ENCODE measurements around the gene KRT17.
"Not testable (repeated sequence)": the region's sequence is repeated elsewhere in the genome, so short reads cannot be mapped to it uniquely, and the experiment has no call there.

Gene KRT17

GRCh38 chr17:41653892-41654677 is 29.7 kb upstream of the KRT17 start:
- DNase-seq (ENCODE audit: low spot score), result no peak

- no peak for DNase-seq (ENCODE audit: low spot score)
Measured at GRCh38 chr17:41653421-41653820, 29.0 kb upstream of the KRT17 start.

- no peak for DNase-seq (ENCODE audit: low spot score)
Measured at GRCh38 chr17:41652461-41652970, 28.1 kb upstream of the KRT17 start.

GRCh38 chr17:41651625-41652460 is 27.5 kb upstream of the KRT17 start:
- DNase-seq (ENCODE audit: low spot score), result peak; percentile 79

- DNase-seq (ENCODE audit: low spot score), result no peak
Measured at GRCh38 chr17:41650794-41651624, 26.6 kb upstream of the KRT17 start.

- no peak for DNase-seq (ENCODE audit: low spot score)
Measured at GRCh38 chr17:41649923-41650519, 25.6 kb upstream of the KRT17 start.

- peak; percentile 91 for DNase-seq (ENCODE audit: low spot score)
Measured at GRCh38 chr17:41648411-41649195, 24.2 kb upstream of the KRT17 start.

- DNase-seq (ENCODE audit: low spot score), result peak; percentile 88
Measured at GRCh38 chr17:41647940-41648410, 23.6 kb upstream of the KRT17 start.

GRCh38 chr17:41647038-41647813 is 22.9 kb upstream of the KRT17 start:
- DNase-seq (ENCODE audit: low spot score), result no peak

GRCh38 chr17:41642252-41643156 is 18.1 kb upstream of the KRT17 start:
- no peak for DNase-seq (ENCODE audit: low spot score)

GRCh38 chr17:41640596-41640995 is 16.2 kb upstream of the KRT17 start:
- DNase-seq (ENCODE audit: low spot score), result not testable (repeated sequence)

- no peak for DNase-seq (ENCODE audit: low spot score)
Measured at GRCh38 chr17:41639492-41640473, 15.4 kb upstream of the KRT17 start.

- no peak for DNase-seq (ENCODE audit: low spot score)
Measured at GRCh38 chr17:41638941-41639340, 14.6 kb upstream of the KRT17 start.

- no peak for DNase-seq (ENCODE audit: low spot score)
Measured at GRCh38 chr17:41638194-41638593, 13.8 kb upstream of the KRT17 start.

GRCh38 chr17:41636652-41637051 is 12.3 kb upstream of the KRT17 start:
- no peak for DNase-seq (ENCODE audit: low spot score)

- peak; percentile 80 for DNase-seq (ENCODE audit: low spot score)
Measured at GRCh38 chr17:41635121-41636097, 11.0 kb upstream of the KRT17 start.
